HG02884 (cell line): ENCODE results near the gene UPF1.
"Not testable (repeated sequence)": the region's sequence is repeated elsewhere in the genome, so short reads cannot be mapped to it uniquely, and the experiment has no call there.

Experiments used
- ATAC-seq: cut with Tn5 transposase; IDR thresholded peaks from one replicate; pipeline ENCODE4 v1.9.1; 2021; ENCODE audit warnings: mild to moderate bottlenecking, moderate library complexity; ENCODE audit not compliant: unreplicated experiment

The UPF1 gene

GRCh38 chr19:18798384-18799352 lies 33.1 kb upstream of the UPF1 start:
- ATAC-seq: no peak

- ATAC-seq: no peak
Observed at GRCh38 chr19:18799389-18799970, 32.3 kb upstream of the UPF1 start.

- no peak for ATAC-seq
Observed at GRCh38 chr19:18800079-18800478, 31.7 kb upstream of the UPF1 start.

DNA sequence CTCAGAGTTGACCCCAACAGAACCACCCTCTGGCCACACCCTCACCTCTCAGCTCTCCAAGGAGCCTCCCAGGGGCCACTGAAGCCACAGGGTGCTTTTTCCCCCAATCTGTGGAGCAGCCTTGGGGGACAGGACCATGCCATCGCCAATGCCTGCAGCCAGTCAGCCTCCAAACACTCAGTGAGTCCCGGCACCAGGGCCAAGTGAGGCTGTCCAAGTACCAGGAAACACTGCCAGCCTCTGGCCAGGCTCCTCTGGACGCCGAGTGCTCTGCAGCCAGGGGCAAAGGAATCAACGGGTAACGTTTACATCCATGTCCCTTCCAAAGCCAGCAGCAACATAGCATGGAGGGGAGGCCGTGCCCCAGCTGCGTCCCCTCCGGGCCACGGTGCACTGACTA lies 31.1 kb upstream of the UPF1 start:
- no peak for ATAC-seq

DNA sequence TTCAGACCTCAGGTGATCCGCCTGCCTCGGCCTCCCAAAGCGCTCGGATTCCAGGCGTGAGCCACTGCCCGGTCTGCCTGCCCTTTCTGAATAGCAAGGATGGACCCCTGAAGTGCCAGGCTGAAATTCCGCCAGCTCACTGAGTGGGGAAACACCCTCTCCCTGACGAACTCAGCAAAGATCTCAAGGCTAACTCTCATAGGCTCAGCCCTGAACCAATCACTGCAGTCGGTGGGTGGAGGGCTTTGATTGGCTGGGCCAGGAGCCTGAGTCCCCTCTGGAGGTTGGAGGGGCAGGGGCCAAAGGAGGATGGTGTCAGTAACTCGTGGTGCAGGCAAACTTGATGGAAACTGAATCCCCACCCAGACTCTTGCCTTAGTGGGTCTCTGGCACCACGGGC lies 29.4 kb upstream of the UPF1 start:
- no peak for ATAC-seq

DNA sequence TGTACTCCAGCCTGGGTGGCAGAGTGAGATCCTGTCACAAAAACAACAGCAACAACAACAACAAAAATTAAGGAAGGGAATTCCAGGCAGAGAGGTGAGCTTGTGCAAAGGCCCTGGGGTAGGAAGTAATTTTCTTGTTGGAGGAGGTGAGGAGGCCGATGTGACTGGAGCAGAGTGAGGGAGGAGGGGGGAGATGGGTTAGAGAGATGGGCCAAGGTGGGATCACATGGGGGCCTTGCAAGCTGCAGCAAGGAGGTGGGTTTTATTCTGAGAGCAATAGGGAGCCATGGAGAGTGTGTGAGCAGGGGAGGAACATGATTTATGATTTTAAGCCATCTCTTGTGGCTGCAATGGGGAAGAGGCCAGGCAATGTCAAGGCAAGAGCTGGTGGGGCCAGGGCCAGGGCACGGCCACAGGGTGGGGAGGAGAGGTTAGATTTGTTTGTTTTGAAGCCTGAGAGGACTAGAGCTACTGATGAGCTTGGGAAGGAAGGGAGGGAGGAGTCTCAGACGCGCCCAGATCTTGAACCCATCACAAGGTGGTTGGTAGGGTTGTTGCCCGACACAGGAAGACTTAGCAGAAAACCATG lies 28.1 kb upstream of the UPF1 start:
- no peak for ATAC-seq

- no peak for ATAC-seq
Observed at GRCh38 chr19:18804139-18804601, 27.6 kb upstream of the UPF1 start.

DNA sequence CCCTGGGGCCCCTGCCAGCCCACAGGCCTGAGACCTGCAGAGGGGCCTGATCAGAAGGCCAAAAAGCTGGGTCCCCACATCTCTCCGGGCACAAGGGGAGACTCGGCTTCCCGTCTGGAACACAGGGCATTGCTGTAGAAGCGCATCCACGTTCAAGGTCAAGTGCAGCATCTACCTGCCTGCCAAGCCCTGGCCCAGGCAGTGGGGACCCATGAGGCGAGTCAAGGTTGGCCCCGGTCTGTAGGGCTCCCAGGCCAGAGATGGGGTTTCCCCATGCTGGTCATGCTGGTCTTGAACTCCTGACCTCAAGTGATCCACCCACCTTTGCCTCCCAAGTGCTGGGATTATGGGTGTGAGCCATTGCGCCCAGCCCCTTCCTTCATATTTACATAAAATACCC lies 27.1 kb upstream of the UPF1 start:
- ATAC-seq: no peak

DNA sequence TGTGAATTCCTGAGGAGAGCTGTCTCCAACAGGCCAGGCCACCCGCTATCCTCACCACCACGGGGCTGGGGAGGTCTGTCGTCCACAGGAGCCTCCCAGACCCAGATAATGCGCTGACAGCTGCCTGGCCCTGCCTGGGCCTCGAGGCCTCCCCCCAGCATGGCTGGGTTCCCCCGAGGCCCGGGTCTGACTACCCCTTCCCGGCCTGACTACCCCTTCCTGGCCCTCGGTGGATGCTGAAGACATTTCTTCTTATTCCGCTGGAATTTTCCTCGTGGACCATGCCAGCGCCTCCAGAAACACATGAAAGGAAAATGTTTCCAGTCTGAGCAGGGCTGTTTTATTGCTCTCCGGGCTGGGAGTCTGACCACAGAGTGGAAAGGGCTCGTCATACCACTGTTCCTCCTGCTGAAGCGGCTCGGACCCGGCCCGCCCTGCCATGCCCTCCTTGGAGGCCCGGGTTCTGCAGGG lies 23.9 kb upstream of the UPF1 start:
- ATAC-seq: no peak

DNA sequence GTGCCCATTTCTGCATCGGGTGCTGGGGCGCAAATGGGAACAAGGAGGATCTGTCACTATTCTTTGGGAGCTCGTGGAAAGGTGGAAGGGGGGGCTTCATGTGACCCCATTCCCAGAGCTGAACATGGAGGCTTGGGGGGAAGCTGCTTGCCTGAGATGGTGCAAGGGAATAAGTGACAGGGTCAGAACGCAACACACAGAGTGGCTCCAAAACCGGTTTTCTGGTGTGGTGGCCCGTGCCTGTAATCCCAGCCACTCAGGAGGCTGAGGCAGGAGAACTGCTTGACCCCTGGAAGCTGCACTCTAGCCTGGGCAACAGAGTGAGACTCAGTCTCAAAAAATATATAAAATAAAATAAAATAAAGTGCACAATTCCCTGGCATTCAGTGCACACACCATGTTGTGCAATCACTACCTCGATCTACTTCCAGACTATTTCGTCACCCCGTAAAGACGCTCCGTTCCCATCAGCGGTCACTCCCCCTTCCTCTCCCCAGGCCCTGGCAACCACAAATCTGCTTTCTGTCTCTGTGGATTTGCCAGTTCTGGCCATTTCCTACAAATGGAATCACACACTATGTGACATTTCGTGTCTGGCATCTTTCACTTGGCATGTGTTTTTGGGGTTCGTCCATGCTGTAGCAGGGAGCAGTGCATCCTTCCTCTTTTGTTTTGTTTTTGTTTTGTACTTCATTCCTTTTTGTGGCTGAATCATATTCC lies 22.4 kb upstream of the UPF1 start:
- ATAC-seq: no peak

DNA sequence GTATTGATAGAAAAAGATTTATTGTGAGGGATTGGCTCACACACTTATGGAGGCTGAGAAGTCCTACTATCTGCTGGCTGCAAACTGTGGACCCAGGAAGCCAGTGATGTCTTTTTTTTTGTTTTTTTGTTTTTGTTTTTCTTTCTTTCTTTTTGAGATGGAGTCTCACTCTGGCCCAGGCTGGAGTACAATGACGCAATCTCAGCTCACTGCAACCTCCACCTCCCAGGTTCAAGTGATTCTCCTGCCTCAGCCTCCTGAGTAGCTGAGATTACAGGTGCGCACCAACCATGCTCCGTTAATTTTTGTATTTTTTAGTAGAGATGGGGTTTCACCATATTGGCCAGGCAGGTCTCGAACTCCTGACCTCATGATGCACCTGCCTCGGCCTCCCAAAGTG lies 20.1 kb upstream of the UPF1 start:
- ATAC-seq: not testable (repeated sequence)

GRCh38 chr19:18814063-18814462 lies 17.7 kb upstream of the UPF1 start:
- ATAC-seq: no peak

- no peak for ATAC-seq
Observed at GRCh38 chr19:18815673-18816072, 16.1 kb upstream of the UPF1 start.

DNA sequence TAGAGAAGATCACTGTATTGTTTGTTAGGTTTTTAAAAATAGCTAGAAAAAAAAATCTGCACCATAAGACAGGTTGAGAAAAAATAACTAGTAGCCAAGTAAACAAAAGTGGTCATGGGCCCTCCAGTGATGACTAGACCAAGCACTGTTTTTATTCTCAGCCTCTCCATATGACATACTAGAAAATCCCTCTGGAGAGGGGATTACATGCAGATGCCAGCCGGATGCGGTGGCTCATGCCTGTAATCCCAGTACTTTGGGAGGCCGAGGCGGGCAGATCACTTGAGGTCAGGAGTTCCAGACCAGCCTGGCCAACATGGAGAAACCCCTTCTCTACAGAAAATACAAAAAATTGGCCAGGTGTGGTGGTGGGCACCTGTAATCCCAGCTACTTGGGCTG lies 15.1 kb upstream of the UPF1 start:
- ATAC-seq: not testable (repeated sequence)

DNA sequence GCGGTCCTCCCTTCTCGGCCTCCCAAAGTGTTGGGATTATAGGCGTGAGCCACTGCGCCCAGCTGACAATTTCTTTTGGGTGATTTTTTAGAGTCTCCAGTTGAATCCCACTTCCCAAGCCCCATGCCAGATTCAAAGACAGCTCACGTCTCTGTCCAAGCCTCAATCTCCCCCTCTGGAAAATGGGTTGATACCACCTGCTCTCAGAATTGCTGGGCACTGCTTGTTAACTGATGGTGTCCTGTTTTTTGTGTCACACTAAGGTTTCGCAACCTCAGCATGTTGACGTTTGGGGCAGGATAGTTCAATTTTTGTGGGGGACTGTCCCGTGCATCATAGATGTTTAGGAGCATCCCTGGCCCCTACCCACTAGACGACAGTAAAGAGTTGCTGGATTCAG lies 14.2 kb upstream of the UPF1 start:
- no peak for ATAC-seq

DNA sequence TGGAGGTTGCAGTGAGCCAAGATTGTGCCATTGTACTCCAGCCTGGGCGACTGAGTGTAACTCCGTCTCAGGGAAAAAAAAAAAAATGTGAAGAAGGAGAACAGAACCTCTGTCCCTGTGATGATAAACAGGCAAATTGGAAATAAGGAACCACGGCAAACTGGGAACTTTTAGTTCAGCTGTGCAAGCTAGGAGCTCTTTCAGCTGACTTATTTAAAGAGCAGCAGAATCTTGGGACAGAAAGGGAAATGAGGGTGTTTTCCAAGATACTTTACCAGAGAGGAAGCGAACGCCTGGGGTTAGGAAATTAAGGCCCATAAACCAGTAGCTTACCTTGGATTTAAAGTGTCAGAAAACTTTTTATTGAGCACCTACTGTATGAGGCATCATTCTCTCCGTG lies 3.0 kb upstream of the UPF1 start:
- no peak for ATAC-seq

GRCh38 chr19:18830488-18830887 lies 1.3 kb upstream of the UPF1 start:
- ATAC-seq: no peak

DNA sequence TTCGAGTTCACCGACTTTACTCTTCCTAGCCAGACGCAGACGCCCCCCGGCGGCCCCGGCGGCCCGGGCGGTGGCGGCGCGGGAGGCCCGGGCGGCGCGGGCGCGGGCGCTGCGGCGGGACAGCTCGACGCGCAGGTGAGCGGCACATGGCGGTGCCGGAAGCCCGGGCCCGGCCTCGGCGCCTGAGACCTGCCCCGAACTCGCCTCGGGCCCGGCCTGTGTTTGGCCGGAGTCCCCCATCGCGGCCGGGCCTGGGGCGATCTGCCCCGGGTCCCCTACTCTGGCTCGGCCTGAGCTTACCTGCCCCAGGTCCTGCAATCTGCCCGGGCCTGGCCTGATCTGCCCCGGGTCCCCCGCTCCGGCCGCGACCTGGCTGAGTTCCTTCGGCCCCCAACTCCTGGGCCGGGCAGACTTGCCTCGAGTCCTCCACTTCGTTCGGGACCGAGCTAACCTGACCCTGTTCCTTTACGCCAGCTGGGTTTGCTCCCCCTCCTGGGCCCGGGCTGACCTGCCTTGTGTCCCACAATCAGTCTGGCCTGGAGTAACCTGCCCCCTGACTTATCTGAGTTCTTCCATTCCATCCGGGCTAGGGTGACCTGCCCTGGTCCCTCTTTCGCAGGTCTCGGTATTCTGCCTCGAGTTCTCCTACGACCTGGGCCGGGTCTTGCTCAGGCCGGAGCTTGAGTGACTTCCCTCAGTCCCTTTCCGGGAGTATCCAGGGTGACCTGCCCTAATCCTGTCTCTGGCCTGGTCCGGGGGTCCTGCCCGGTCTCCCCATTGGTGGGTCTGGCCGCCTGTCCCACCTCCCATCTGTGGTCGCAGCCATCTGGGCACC lies 764 bp downstream of the UPF1 start:
- peak; percentile 31 for ATAC-seq

DNA sequence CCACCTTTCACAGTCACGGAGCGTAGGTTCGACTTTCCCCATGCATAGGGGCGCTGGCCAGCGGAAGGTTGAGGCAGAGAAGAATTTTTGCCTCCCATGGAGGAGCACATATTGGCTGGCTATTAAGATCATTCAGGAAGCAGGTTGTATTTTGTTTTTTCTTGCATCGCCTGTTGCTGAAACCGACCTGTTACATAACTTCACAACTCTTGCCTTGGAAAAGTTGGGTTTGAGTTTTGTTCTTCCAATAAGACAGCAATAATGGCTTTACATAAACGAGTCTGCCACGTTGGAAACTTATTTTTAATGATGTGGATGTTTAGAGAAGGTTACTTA lies 1.4 kb downstream of the UPF1 start:
- peak; percentile 15 for ATAC-seq

- no peak for ATAC-seq
Observed at GRCh38 chr19:18833849-18834643, 2.3 kb downstream of the UPF1 start.
